CD4-positive, alpha-beta T cell treated with Interleukin-15 for 1 hour (primary cell): ENCODE measurements around the gene MAPK1.
"Not testable (repeated sequence)": the region's sequence is repeated elsewhere in the genome, so short reads cannot be mapped to it uniquely, and the experiment has no call there.

Source experiments
- DNase-seq: peaks from one replicate; pipeline ENCODE4 v3.0.0-alpha.2; 2020

The MAPK1 gene

GRCh38 chr22:21867528-21868266 lies at the start of gene MAPK1:
Gene MAPK1, minus strand, starts transcription at chr22:21867645. Its CDS starts 205 bp downstream, at chr22:21867440.
- peak; percentile 92 for DNase-seq

GRCh38 chr22:21916309-21916918 lies 49.0 kb upstream of the MAPK1 start:
- DNase-seq = no peak

GRCh38 chr22:21915624-21916308 lies 48.3 kb upstream of the MAPK1 start:
- DNase-seq = no peak

- not testable (repeated sequence) for DNase-seq
Measured at GRCh38 chr22:21914033-21914642, 46.7 kb upstream of the MAPK1 start.

- DNase-seq = not testable (repeated sequence)
Measured at GRCh38 chr22:21910367-21910766, 42.9 kb upstream of the MAPK1 start.

- no peak for DNase-seq
Measured at GRCh38 chr22:21909871-21910270, 42.4 kb upstream of the MAPK1 start.

GRCh38 chr22:21907638-21908522 lies 40.4 kb upstream of the MAPK1 start:
- no peak for DNase-seq

GRCh38 chr22:21905234-21905633 lies 37.8 kb upstream of the MAPK1 start:
- not testable (repeated sequence) for DNase-seq

GRCh38 chr22:21904250-21904789 lies 36.9 kb upstream of the MAPK1 start:
- DNase-seq = no peak

GRCh38 chr22:21903283-21903682 lies 35.8 kb upstream of the MAPK1 start:
- DNase-seq = no peak

- no peak for DNase-seq
Measured at GRCh38 chr22:21902296-21903087, 35.0 kb upstream of the MAPK1 start.

- no peak for DNase-seq
Measured at GRCh38 chr22:21898354-21898896, 31.0 kb upstream of the MAPK1 start.

GRCh38 chr22:21896951-21897513 lies 29.6 kb upstream of the MAPK1 start:
- DNase-seq = no peak

GRCh38 chr22:21896275-21896674 lies 28.8 kb upstream of the MAPK1 start:
- DNase-seq = not testable (repeated sequence)

- no peak for DNase-seq
Measured at GRCh38 chr22:21894799-21895198, 27.4 kb upstream of the MAPK1 start.

GRCh38 chr22:21889251-21889990 lies 22.0 kb upstream of the MAPK1 start:
- no peak for DNase-seq

GRCh38 chr22:21887841-21888240 lies 20.4 kb upstream of the MAPK1 start:
- DNase-seq = no peak

- DNase-seq = not testable (repeated sequence)
Measured at GRCh38 chr22:21883930-21884329, 16.5 kb upstream of the MAPK1 start.

- DNase-seq = not testable (repeated sequence)
Measured at GRCh38 chr22:21882754-21883333, 15.4 kb upstream of the MAPK1 start.
